Endothelial cell of umbilical vein (primary cell): ENCODE measurements around the gene YY1. TPM values are rescaled to one million over a fixed set of nuclear protein-coding genes. Genes with fewer than 3 reads are reported as not detected.
A peak's percentile ranks its signal among the peaks of the same experiment; 100 is the strongest.

Experiments
- BruUV-seq: library from RNA; stranded (reverse); fragments of 400-500 nt; replicated peaks from 2 replicates; lab custom pipeline; 2021; lab: Mats Ljungman, UMichigan
- CTCF ChIA-PET: fragments of 300-600, 350-600 bp; sonication (Branson Sonifier 250); formaldehyde crosslinking; loops from one replicate; lab custom pipeline; 2021; ENCODE audit warnings: antibody characterized with exemption, inconsistent platforms; lab: Charles Lee
- POLR2A ChIA-PET: fragments of 300-600, 350-600 bp; sonication (Branson Sonifier 250); formaldehyde crosslinking; loops from one replicate; lab custom pipeline; 2021; ENCODE audit warnings: antibody characterized with exemption, inconsistent platforms; lab: Charles Lee
- DNase-seq: peaks from one replicate; pipeline ENCODE4 v3.0.0-alpha.2; 2011; ENCODE audit warnings: low read depth, low spot score
- FAIRE-seq: peaks from 2 replicates; lab custom pipeline; 2011; peaks lifted over from hg19 to GRCh38; lab: Jason Lieb, UNC
- H2AFZ ChIP-seq: 2 replicates; pipeline ENCODE4 v1.6.0; 2012; ENCODE audit warnings: low read depth, low read length, control low read depth, inconsistent platforms
- H3K27ac ChIP-seq: 2 replicates; pipeline ENCODE4 v1.5.1; 2011; ENCODE audit warnings: low read depth, mild to moderate bottlenecking, control low read depth, low read length, moderate library complexity; ENCODE audit not compliant: insufficient read depth
- H3K27me3 ChIP-seq, 2 experiments: 2 replicates each; pipeline versions ENCODE4 v1.6.0 to v1.6.1; 2011; ENCODE audit warnings: low read length in 2 of 2, mixed read lengths in 1 of 2; ENCODE audit not compliant: control insufficient read depth in 2 of 2, insufficient read depth in 2 of 2
- H3K36me3 ChIP-seq, 2 experiments: 2 replicates in 1 of 2; 3 replicates in 1 of 2; pipeline ENCODE4 v1.5.1; 2011; ENCODE audit warnings: low read length in 2 of 2, mild to moderate bottlenecking in 1 of 2, moderate library complexity in 1 of 2; ENCODE audit not compliant: control insufficient read depth in 2 of 2, insufficient read depth in 2 of 2; ENCODE audit errors: extremely low read depth in 1 of 2
- H3K4me1 ChIP-seq: 3 replicates; pipeline ENCODE4 v1.5.1; 2011; ENCODE audit warnings: mild to moderate bottlenecking, low read length; ENCODE audit not compliant: control insufficient read depth, insufficient read depth; ENCODE audit errors: extremely low read depth
- H3K4me2 ChIP-seq: 2 replicates; pipeline ENCODE4 v1.6.1; 2011; ENCODE audit warnings: low read length, control low read depth, mixed read lengths; ENCODE audit not compliant: insufficient read depth
- H3K4me3 ChIP-seq, 3 experiments: fragments of 200-600 bp in 1 of 3; sonication (generic), shearing (Covaris generic) in 1 of 3; replicated peaks in 1 of 3; 2 replicates each; pipeline ENCODE4 v1.5.1; 2011 to 2016; ENCODE audit warnings: control low read depth in 3 of 3, low read length in 3 of 3, mild to moderate bottlenecking in 2 of 3, inconsistent platforms in 1 of 3, low read depth in 1 of 3, moderate library complexity in 1 of 3; ENCODE audit not compliant: insufficient read depth in 1 of 3
- H3K79me2 ChIP-seq: 2 replicates; pipeline ENCODE4 v1.6.0; 2012; ENCODE audit warnings: low read length, inconsistent platforms; ENCODE audit not compliant: control insufficient read depth, insufficient read depth
- H3K9ac ChIP-seq: replicated peaks from 2 replicates; pipeline ENCODE3; 2011; ENCODE audit warnings: low read length, control low read depth; ENCODE audit not compliant: insufficient read depth; ENCODE audit errors: extremely low read depth
- H3K9me1 ChIP-seq: replicated peaks from 3 replicates; pipeline ENCODE4 v1.6.0; 2011; ENCODE audit warnings: mild to moderate bottlenecking, low read length; ENCODE audit not compliant: control insufficient read depth, insufficient read depth; ENCODE audit errors: extremely low read depth
- H3K9me3 ChIP-seq: replicated peaks from 2 replicates; pipeline ENCODE4 v1.5.1; 2012; ENCODE audit warnings: low read length, inconsistent platforms; ENCODE audit not compliant: control insufficient read depth, insufficient read depth
- H4K20me1 ChIP-seq: replicated peaks from 2 replicates; pipeline ENCODE3; 2011; ENCODE audit warnings: mild to moderate bottlenecking, low read length; ENCODE audit not compliant: control insufficient read depth, insufficient read depth; ENCODE audit errors: extremely low read depth
- EZH2 ChIP-seq: IDR thresholded peaks from 2 replicates; pipeline ENCODE4 v1.6.1; 2012; ENCODE audit warnings: borderline replicate concordance, low read depth, mild to moderate bottlenecking, moderate library complexity, low read length, inconsistent platforms; ENCODE audit not compliant: severe bottlenecking
- FOS ChIP-seq: IDR thresholded peaks from 2 replicates; pipeline ENCODE4 v1.6.1; 2011; ENCODE audit warnings: mild to moderate bottlenecking, low read length, moderate library complexity, borderline replicate concordance; ENCODE audit not compliant: insufficient read depth
- GATA2 ChIP-seq: IDR thresholded peaks from 2 replicates; pipeline ENCODE4 v1.7.0; 2011; ENCODE audit warnings: low read depth, mild to moderate bottlenecking, moderate library complexity, mixed read lengths, low read length; ENCODE audit not compliant: insufficient read length, insufficient read depth
- JUN ChIP-seq: IDR thresholded peaks from 2 replicates; pipeline ENCODE4 v1.6.1; 2011; ENCODE audit warnings: borderline replicate concordance, low read depth; ENCODE audit not compliant: insufficient read length, insufficient read depth
- MAX ChIP-seq: IDR thresholded peaks from 2 replicates; pipeline ENCODE4 v1.6.1; 2011; ENCODE audit not compliant: insufficient read depth, insufficient read length
- MYC ChIP-seq: IDR thresholded peaks from one replicate; pipeline ENCODE4 v1.6.1; 2011; ENCODE audit warnings: mild to moderate bottlenecking, low read depth, low read length
- POLR2A ChIP-seq: IDR thresholded peaks from 2 replicates; pipeline ENCODE4 v1.6.1; 2012; ENCODE audit warnings: low read depth, mild to moderate bottlenecking, control low read depth, low read length
- POLR2AphosphoS5 ChIP-seq: IDR thresholded peaks from 2 replicates; pipeline ENCODE4 v1.6.1; 2012; ENCODE audit warnings: low read depth, mild to moderate bottlenecking, control low read depth, low read length, moderate library complexity; ENCODE audit not compliant: insufficient read depth
- dilution Hi-C: fragments of 300-500 bp; cut with MboI; formaldehyde crosslinking; loops from one replicate; pipeline ENCODE4 v1.15.0; 2019; ENCODE audit warnings: low sequenced_read_pairs; ENCODE audit not compliant: extremely low pct_ligation_motif_present
- intact Hi-C: fragments of 100-400 bp; cut with micrococcal nuclease; formaldehyde crosslinking; loops from one replicate; pipeline ENCODE4 v1.10.0; 2022
- polyA plus RNA-seq, 4 experiments: library from polyadenylated mRNA; depleted of rRNA in 3 of 4; stranded (reverse) in 3 of 4; unstranded in 1 of 4; fragments of >200 nt; gene quantifications; 2 replicates each; pipeline versions ENCODE4 v1.2.1 to v1.2.3, GENCODE V29; 2011 to 2012; ENCODE audit warnings: missing spikeins in 1 of 4
- total RNA-seq: library from RNA; stranded (reverse); gene quantifications from 2 replicates; pipeline ENCODE4 v1.2.3, GENCODE V29; 2021
- TF ChIP-seq, protein P1 (sequence below), 2 donors: IDR thresholded peaks; 1 replicate in 1 of 2; 2 replicates in 1 of 2; pipeline ENCODE4 v1.5.1; 2011; ENCODE audit warnings: low read length in 2 of 2, mild to moderate bottlenecking in 2 of 2, moderate library complexity in 2 of 2, control low read depth in 1 of 2, inconsistent platforms in 1 of 2, low read depth in 1 of 2; ENCODE audit not compliant: insufficient read depth in 1 of 2; ENCODE audit errors: extremely low read depth in 1 of 2

YY1 gene
- total and polyA plus RNA-seq, 2 donors (not counting 3 experiments of a cell fraction or from before 2014, with no cell fraction given) = 23.5 to 78.6 TPM

DNA sequence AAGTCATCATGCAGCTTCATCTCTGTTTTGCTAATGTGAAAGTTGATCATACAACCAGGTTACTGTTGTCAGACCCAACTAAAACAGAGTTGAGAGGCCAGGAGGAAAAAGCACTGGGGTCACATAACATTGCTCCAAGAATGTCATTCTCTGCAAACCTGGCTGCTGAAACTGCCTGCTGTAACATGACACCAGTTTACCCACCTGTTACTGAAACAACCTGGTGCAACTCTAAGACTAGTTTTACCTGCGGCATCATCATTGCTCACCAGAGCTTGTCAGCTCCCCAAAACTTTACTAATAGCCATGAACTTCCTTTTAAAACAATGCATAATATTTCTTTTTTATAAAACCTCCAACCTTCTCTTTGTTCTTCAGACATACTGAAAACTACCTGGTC is 48.8 kb upstream of the YY1 start:
- no peak for FAIRE-seq

DNA sequence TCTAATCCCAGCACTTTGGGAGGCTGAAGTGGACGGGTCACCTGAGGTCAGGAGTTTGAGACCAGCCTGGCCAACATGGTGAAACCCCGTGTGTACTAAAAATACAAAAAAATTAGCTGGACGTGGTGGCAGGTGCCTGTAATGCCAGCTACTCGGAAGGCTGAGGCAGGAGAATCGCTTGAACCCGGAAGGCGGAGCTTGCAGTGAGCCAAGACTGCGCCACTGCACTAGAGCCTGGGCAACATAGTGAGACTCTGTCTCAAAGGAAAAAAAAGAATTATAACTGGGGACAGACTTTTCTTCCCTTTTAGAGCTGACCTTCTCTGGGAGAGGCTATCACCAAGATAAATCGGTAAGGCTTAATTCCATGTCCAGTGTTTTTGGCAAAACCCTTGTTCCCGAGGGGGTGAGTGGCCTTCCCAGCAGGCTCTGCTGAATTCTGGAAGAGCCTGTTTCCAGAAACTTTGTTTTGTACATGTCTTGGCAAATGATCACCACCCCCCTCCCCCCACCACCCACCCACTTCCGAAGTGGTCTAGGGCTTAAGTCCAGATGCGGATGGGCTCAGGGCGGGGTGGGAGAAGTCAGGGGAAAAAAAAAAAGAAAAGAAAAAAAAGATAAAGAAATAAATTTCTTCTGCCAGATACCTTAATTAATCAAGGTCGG is 47.2 kb upstream of the YY1 start:
- Histone ChIP-seq H3K27ac (no peak overlapping the region), H3K9me1 (no peaks in the 10 kb centered on the region), H3K4me2 (no peak overlapping the region), H3K9me3 (no peaks in the 10 kb centered on the region), H3K4me3 (no peak overlapping the region), H3K36me3 (no peaks in the 10 kb centered on the region), H3K4me1 (peaks cover 5% of the 10 kb centered on the region), H3K79me2 (no peaks in the 10 kb centered on the region), H4K20me1 (no peaks in the 10 kb centered on the region), H2AFZ (peak overlapping the region; percentile 92), H3K9ac (no peak overlapping the region), H3K27me3 (no peaks in the 10 kb centered on the region)
- dilution Hi-C loops = no loop called here
- ChIA-PET CTCF (interaction anchor here (1.1 to 2.0 kb wide), 5 partner anchors 30 to 208 kb away, joined by 3 to 26 read pairs (median 5); no protein-coding TSS in a partner anchor), POLR2A (no interaction called here)
- no peak for FAIRE-seq
- DNase-seq = no peak
- TF ChIP-seq, protein P1, sequence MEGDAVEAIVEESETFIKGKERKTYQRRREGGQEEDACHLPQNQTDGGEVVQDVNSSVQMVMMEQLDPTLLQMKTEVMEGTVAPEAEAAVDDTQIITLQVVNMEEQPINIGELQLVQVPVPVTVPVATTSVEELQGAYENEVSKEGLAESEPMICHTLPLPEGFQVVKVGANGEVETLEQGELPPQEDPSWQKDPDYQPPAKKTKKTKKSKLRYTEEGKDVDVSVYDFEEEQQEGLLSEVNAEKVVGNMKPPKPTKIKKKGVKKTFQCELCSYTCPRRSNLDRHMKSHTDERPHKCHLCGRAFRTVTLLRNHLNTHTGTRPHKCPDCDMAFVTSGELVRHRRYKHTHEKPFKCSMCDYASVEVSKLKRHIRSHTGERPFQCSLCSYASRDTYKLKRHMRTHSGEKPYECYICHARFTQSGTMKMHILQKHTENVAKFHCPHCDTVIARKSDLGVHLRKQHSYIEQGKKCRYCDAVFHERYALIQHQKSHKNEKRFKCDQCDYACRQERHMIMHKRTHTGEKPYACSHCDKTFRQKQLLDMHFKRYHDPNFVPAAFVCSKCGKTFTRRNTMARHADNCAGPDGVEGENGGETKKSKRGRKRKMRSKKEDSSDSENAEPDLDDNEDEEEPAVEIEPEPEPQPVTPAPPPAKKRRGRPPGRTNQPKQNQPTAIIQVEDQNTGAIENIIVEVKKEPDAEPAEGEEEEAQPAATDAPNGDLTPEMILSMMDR (IDR thresholded peaks at IDR 0.05; ENCODE audit: extremely low read depth in 1 of 2, insufficient read depth in 1 of 2, low read depth in 1 of 2, low read length in 2 of 2) = no peak
- TF ChIP-seq MAX = no peak
- no peak for TF ChIP-seq GATA2
- no peak for TF ChIP-seq MYC
- TF ChIP-seq EZH2 = no peak
- no peak for TF ChIP-seq FOS
- TF ChIP-seq POLR2AphosphoS5 = no peak
- TF ChIP-seq POLR2A = no peak
- no peak for TF ChIP-seq JUN
- no TSS peak for BruUV-seq
- intact Hi-C loops = loop anchor here (1.0 to 2.0 kb wide), 5 partner anchors 49 to 461 kb away; no protein-coding TSS in a partner anchor

More for the DNA sequence above, 48.8 kb upstream of the YY1 start:
- Histone ChIP-seq H3K4me3 (no peak overlapping the region), H4K20me1 (no peaks in the 10 kb centered on the region), H3K9me1 (no peaks in the 10 kb centered on the region), H3K27me3 (no peaks in the 10 kb centered on the region), H3K27ac (no peak overlapping the region), H3K4me1 (peaks cover 5% of the 10 kb centered on the region), H3K9me3 (no peaks in the 10 kb centered on the region), H3K4me2 (no peak overlapping the region), H3K9ac (no peak overlapping the region), H3K36me3 (no peaks in the 10 kb centered on the region), H3K79me2 (no peaks in the 10 kb centered on the region), H2AFZ (no peak overlapping the region)
- TF ChIP-seq, protein P1 (IDR thresholded peaks at IDR 0.05; ENCODE audit: extremely low read depth in 1 of 2, insufficient read depth in 1 of 2, low read depth in 1 of 2, low read length in 2 of 2) = no peak
- TF ChIP-seq MYC = no peak
- no peak for TF ChIP-seq EZH2
- DNase-seq = no peak
- POLR2A ChIA-PET = no interaction called here
- BruUV-seq = no TSS peak
- dilution Hi-C loops = no loop called here
- intact Hi-C loops = no loop called here
- CTCF ChIA-PET = no interaction called here
